ENCODE measurements around the gene PAX6.
A peak's percentile ranks its signal among the peaks of the same experiment; 100 is the strongest.

Gene PAX6

DNA sequence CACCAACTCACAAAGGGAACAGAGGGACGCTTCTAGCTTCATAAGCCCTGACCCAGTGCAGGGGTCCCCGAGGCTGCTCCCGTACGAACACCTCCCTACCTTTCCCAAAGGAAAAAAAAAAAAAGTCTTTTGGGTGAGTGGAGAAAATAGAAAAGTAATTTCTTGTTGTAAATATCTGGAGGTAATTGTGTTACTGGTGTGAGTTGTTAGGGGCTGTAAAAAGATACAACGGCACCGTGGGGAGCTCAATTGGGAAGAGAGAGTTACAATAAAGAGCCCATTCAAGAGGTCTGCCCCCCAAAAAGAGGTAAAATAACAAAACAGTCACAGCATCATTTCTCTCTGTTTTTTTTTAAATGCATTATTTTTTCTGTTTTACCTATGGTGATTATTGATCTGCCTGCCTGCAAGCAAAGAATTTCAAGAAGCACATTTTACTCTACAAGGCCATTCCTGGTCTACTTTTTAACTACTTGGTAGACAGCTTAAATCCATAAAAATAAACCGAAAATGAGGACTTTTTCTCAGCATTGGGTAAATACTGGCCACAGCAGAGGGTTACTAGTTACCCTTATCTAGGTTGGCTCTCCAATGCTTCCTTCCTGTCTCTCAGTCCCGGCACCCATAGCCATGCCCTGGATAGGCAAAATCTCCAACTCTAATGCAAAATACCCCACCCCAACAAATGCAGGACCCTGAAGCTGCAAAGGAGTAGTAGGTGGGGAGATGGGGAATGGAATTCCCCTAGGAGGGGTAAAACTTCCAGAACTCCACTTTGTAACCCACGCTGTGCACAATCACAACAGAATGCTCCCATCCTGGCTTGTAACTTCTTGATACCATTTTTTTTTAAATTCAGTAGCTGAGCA lies 3.1 kb downstream of the PAX6 start:
- DNase-seq, result no peak

DNA sequence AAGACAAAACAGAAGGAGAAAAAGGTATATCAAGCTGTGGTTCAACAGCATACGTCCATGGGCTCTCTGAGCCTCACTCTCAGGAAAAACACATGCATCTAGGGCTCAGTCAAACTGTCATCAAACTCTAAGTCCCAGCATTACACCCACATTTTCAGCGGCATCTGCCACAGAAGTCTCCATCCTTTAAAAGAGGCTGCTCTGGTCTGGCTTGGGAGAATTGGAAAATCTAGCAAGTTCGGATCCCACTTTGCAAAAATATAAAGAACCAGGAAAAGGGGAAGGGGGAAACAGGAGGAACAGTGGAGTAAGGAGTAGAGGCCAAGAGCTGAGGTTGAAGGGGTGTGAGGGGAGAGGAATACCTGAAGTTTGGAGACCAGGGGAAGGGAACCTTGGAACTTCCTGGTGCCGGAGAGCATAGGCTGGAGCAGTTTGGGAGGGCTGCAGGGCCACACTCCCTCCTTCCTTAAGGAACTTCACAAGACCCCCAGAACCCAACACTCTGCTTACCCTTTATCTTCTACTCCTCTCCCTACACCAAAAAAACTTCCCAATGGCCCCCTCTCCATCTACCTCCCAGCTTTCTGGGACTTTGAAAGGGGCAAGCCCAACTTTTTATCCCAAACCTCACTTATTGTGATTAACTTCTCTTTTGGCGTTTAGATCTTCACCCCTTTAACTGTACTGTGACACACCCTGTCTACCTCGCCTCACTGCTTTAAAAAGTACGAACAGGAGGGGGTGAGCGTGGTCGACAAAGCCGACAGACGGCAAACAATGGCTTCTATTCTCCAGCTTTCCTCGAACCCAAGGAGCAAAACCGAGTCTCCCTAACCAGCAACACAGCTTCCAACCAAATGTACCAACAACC lies 4.0 kb downstream of the PAX6 start:
- no peak for DNase-seq

DNA sequence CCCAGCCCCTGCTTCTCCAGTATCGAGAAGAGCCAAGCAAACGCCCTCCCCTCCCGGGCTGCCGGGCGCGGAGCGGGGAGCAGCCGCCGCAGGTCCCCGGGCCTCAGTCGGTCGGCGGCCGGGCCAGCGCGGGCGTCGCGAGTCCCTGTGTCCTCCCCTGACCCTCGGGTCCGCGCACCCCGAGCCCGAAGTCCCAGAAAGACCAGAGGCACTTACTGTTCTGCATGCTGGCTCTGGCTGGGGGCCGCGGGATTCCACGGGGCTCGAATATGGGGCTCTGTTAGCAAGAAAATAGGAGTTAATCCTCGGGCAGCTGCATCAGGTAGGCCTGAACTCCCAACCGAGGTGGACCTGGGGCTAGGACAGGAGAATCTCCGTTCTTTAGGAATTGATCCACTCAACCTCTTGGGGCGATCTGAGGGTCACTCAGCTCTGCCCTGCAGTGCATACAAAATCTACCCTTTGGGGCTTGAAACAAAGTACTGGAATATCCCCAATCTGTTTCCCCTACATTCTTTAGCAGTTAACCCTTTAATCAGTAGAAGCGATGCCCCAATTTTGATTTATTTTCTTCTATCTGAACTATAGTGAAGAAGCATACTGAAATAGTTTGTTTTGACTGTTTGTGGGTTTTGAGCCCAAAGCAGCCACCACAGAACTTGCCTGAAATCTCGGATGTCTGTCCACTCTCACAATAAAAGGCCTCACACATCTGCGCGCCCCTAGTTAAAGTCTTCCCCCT lies 4.8 kb downstream of the PAX6 start:
- DNase-seq, result peak; percentile 16

DNA sequence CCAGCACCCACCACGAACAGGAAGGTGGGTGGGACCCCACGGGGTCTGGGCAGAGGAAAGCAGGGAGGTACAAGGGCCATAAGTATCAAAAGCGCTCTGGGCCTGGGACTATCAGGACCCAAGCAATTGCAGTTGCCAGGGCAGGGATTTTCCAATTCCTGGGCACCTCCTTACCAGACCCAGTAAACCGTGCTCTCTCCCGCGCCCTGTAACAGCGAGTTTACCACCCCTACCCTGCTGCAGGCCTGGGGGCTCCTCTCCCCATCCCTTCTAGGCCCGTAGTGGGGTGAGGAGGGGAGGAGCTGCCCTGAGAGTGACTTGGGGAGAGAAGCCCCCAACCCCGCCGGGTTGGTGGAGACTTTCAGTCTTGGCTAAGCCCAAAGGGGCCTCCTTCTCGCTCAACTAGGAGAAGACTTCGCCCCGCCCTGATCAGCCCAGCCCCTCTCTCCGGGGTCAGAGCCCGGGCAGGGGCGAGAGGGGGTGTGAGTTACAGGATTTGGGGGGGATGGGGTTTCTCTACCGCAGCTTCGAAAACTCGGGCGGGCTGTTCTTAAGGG lies 5.4 kb downstream of the PAX6 start:
- DNase-seq, result peak; percentile 16

DNA sequence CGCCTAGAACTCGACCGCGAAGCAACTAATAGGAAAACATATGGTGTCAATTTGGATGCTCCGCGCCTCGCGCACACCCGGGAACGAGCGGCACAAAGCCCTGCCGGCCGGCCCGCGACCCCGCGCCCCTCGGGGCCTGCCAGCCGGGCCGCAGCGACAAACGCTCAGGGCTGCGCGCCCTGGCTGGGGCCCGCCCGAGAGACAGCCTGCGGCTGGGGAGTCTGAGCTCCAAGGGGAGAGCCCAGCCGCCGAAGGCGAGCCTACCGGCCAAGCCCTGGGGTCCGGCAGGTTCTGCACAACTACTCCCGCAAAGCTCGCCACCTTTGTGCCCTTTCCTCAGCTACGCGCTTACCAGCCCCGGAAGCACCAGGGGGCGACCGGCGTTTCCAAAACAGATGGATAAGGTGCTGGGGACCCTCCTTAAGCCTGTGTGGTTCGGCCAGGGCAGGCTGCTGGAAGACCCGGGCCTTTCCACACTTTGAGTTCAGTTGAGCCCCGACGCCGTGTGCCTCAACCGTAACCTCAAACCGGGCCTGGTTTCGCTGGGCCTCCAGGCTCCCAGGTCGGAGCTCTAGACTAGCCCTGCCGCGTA lies 6.0 kb downstream of the PAX6 start:
- DNase-seq, result peak; percentile 8

DNA sequence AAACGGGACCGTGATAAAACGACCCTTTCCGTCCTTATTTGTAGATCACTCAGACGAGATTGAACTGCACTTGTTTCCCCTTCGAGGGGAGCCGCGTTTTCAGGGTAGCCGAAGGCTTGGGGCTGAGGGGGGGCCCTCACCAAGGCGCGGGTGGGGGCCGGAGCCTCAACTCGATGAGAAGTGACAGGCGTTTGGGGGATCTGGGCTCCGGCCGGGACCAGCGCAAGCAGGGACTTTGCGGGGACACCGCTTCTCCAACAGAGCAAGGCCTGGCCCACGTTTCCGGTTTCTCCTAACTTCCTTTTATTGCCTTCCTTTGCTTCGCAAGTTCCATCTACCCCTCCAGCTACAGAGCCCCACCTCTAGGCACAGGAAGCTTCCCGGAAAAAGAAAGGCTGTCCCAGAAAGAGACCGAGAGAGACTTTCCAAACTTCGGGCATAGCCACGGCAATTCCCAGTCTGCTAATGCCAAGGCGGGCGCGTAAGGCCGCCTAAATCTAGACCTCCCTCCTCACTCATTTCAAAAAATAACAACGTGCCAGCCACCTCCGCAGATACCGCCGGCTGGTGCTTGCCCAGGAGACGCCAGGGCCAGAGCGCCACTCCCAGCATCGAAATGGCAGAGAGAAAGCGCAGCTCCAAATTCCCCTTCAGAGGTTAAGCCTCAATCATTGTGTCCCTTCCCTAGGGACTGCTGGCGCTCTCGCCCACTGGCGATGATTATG lies 6.6 kb downstream of the PAX6 start:
- peak; percentile 16 for DNase-seq

DNA sequence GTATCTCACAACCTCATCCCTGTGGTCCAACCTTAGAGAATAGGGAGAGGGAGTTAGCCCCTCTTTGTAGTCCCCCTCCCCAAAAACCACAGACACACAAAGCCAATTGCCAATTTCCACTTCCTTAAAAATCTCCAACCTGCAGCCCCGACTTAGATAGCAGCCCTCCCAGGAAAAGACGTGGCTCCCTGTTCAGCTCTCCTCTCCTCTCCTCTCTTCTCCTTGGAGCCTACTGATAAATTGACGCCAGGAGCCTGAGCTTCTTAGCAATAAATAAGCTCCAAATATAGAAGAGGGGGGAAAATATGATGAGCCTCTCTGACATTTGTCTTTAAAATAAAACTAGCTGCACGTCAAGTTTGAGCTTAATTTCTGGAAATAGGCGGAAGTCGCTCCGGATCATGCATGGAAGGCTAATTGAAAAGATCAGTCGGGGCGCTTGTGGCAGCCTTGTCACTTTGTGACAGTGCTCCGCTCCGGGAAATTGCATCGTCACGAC lies 7.3 kb downstream of the PAX6 start:
- DNase-seq, result no peak

DNA sequence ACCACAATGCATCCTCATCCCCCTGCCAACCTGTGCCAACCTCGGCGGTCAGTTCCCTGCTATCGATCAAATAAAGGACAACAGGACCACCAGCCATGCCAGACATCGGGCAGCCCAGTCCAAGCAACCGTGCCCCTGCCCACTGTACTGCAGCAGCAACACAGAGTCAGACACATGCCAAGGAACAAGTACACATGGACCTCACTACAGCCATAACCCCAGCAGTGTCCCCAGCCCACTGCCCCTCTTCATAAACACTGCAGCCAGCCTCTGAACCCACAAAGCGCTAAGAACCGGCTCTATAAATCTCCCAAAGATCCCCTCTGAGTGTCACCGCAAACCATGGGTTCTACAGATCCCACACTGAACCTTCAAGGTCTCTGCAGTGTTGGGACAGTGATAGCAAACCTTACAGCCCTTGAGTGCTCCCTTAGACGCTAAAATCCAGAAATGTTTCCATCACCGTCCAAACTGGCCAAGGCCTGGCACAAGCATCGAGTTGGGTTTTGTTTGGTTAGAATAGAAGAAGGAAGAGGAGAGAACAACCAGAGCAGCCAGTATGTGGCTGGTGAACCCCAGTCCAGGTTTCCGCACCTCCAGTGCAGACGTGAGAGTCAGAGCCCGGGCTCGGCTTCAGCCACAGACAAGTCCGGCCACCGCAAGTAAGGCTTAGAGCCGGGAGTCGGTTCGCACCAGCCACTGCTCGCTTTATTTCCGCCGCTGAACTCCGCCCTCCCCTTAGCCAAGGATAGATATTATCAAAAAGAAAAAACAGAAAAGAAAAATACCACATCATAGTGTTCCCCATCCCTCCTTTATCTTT lies 7.9 kb downstream of the PAX6 start:
- peak; percentile 15 for DNase-seq

DNA sequence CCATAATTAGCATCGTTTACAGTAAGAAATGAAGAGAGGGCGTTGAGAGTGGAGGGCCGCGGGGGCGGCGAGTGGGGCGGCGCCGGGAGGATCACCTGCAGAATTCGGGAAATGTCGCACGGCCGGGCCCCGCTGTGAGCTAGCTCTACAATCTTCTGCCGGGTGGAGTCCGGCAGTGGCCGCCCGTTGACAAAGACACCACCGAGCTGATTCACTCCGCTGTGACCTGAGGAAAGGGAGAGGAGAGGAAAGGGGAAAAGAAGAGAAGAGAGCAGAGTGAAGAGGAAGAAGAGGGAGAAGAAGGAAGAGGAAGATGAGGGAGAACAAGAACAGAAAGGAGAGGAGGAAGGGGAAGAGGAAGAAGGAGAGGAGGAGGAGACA lies 8.5 kb downstream of the PAX6 start:
- DNase-seq, result no peak

DNA sequence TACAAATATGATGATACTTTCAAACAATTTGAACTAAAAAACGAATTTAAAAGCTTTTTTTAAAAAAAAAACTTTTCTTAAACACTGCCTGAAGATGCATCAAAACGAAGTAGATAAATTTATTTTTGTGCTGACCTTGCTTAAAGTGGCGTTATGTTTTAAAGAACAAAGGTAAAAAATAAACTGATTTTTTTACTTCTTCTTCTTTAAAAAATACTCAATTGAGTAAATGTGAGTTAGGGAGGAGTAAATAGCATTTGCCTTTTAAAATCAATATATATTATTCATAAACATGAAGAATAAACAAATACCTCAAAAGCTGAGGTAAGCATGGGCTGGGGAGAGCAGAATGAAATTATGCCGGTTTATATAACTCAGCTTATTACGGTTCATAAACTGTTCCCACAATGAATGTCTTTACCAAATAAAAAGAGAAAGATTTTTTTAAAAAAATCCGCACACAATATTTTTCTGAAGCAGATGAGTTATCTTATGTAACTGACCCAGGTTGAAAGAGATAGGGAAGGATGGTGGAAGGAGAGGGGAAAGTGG lies 9.0 kb downstream of the PAX6 start:
- no peak for DNase-seq

DNA sequence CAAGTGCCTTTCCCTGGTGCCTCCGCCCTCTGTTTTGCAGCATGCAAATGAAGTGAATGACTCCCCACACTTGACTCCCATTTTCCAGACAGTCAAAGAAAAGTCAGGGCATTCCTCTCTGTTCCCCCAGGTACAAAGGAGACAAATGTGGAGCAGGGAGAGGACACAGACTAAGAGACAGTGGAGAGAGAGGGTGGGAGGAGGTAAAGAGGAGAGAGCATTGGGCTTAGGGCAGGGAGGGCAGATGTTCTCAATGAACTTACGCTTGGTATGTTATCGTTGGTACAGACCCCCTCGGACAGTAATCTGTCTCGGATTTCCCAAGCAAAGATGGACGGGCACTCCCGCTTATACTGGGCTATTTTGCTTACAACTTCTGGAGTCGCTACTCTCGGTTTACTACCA lies 9.8 kb downstream of the PAX6 start:
- no peak for DNase-seq

DNA sequence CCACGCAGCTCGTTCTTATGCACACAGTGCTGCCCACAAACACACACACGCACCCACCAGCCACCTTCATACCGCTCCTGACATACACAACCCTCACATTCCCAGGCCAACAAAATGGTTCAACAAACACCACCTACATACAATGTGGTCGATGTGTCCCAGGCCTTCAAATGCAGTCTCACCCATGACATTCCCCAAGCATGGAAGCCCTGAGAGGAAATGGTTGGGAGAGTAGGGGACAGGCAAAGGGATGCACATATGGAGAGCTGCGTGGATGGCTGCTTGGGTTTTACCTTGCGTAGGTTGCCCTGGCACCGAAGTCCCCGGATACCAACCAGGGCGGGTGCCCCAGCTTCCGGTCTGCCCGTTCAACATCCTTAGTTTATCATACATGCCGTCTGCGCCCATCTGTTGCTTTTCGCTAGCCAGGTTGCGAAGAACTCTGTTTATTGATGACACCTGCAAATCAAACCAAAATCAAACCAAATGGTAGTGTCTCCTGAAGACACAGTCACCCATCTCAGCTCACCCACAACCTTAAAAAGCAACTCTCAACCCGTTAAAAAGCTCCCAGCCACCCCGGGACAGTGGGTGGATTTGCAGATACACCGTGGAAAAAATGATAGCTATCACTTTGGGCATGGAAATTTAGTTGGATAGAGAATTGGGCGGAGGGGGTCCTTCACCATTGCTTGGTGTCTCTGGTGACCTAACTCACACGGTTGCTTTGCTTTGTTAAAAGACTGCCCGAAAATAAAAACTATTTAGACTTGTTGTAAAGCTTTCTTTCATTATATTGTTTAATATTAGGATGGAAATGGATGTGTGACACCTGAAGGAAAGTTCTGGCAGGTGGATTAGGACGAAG lies 10.5 kb downstream of the PAX6 start:
- no peak for DNase-seq

DNA sequence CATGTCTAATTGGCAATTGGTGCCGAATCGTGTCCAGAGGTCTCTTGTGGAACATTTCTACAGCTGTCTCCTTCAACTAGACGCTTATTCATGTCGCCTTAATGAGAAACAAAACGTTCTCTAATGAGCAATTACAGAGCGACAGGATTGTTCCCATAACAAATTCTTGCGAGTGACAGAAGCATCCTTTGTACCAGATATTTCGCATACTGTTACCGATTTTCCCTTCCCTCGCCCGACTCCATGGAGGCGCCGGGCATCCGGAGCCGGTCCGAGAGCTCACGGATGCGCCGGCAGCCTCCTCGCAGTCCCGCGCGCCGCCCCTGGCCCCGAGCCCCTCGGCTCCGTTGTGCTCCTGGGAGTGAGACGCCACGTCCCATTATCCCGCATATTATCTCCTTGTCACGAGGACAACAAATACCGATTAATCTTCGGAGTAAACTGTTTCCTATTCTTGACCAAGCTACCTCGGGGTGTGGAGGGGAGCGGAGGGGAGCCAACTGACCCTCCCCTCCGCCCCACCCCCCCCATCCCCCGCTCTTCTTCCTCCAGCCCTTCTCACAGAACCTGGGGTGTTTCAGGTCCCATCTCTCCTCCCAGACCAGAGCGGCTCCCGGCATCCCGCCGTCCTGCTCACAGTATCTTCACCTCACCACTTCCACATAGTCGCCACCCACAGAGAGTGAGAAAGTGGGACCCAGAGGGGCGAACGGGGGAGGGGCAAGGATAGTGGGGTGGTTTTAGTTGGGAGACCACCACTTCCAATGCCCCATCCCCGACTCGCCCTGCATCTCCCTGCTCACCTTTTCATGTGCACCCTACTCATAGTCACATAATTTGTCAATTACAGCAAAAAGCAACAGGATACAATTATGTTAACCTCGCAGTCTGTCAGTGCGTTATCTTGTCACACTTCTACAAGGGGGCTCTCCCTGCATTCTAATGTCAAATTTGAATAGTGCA lies 11.4 kb downstream of the PAX6 start:
- DNase-seq, result no peak

DNA sequence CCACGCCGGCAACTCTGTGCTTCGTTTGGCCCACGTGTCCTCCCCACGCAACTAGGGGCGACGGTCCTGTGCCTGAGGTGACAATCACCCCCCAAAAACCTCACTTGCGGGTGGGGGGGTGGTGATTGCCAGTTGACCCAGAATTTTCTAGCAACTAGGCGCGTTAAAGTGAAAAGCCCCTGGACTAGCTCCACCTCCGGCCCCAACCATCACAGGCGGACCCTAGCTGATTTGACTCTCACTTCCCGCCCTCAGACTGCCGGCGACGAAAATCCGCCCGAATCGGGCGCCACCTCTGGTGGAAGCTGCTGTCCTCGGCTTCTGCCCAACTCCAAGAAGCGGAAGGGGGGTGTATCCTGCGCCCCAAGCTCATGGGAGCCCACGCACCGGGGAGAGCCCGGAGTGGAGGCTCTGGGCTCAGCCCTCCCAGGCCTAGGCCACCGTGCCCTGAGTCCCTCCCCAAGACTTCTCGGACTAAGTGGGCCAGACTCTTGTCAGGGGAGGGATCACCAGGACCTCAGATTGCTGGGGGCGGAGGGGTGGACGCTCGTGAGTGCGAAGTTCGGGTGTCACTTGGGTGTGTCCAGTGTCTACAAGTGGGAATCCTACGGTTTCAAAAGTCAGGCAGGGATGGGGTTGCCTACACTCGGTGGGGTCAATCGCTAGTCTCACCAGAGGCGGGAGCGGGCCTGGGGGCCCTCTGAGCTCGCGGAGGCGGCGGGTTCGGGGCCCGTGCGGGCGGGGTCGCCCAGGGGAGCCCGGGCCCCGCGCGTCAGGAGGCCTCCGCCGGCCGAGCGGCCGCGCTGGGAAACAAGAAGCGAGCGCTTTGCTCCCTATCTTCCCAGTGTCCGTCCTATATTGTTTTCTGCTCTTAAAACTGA lies 12.3 kb downstream of the PAX6 start:
- no peak for DNase-seq

DNA sequence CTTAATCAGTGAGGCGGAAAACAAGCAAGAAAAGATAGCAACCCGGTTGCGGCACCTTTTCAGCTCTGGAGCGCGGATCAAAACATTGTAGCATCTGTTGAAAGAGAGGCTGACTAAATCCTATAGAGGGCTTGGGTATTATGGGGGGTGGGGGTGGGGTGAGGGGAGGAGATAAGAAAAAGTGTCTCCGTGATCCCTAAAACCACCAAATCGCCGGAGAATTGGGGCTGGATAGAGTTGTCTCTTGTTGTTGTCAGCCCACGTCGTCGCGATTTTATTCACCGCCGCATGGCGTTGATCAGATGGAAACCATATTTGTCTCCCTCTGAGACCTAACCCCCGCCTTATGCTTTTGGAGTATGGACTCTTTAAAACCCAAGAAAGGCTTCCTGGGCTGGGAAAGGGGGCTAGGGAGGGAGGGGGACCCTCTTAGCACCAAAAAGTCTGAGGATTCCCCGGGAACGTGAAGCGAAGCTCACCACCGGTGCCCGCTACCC lies 13.0 kb downstream of the PAX6 start:
- DNase-seq, result no peak

DNA sequence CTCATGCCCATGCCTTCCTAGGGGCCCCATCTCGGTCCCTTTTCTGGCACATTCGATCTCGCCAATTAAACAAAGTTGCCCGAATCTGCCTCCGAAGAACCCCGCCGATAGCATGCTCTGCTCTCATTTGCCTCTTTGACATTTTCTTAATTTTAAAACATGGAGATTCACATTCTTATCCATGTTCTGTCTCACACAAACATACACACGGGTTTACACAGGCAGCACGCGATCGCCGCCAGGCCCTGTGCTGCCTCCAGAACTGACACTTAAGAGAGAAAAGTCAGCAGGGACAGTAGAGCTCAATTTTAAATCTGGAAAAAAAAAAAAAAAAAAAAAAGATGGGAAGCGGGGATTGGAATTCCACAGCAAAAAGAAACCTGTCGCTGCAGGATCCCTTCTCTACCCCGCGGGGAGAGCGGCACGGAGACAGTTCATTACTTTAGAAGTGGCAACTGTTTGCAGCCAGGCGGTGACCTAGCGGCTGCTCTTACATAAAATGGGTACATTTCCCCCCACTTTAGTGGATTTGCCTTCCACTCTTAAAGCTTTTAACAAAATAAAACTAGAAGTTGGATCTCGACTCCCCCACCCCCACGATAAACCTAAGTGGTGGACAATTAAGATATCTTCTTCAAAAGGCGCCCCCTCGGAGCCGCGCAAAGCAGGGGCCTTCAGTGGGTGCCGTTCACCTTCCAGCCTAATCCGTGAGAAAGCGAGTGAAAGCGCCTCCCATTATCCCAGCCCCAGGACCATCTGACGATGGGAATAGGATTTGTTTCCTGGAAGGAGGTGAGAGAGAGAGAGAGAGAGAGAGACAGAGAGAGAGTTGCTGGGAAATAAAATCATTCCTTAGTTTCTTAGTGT lies 13.7 kb downstream of the PAX6 start:
- DNase-seq, result no peak

Measured in activated T-cell treated with anti-CD3 and anti-CD28 coated beads, Interleukin-2, amount 50 U/mL, for 1 hour (primary cell).